ENCODE results near the gene TMPRSS9. TPM values are rescaled to one million over a fixed set of nuclear protein-coding genes. Genes with fewer than 3 reads are reported as not detected.

The TMPRSS9 gene
- total RNA-seq = 7.5 TPM

- DNase-seq (ENCODE audit: low spot score) = no peak
- no peak for ATAC-seq
Measured at GRCh38 chr19:2359992-2360685, at the start of gene TMPRSS9. TMPRSS9 (plus strand) TSS chr19:2360265; CDS start chr19:2389786, 29,521 bp downstream.

- ATAC-seq (no peak), DNase-seq (ENCODE audit: low spot score) (no peak)
Measured at GRCh38 chr19:2311093-2311492, 49.0 kb upstream of the TMPRSS9 start.

GRCh38 chr19:2312820-2313501 is 47.1 kb upstream of the TMPRSS9 start:
- no peak for ATAC-seq
- DNase-seq (ENCODE audit: low spot score) = no peak

- no peak for ATAC-seq
- DNase-seq (ENCODE audit: low spot score) = no peak
Measured at GRCh38 chr19:2315121-2315817, 44.8 kb upstream of the TMPRSS9 start.

GRCh38 chr19:2315818-2316353 is 44.2 kb upstream of the TMPRSS9 start:
- ATAC-seq = peak; percentile 96

GRCh38 chr19:2317300-2317699 is 42.8 kb upstream of the TMPRSS9 start:
- ATAC-seq = no peak

More at GRCh38 chr19:2315818-2316353, 44.2 kb upstream of the TMPRSS9 start:
- peak; percentile 67 for DNase-seq (ENCODE audit: low spot score)

GRCh38 chr19:2317756-2318155 is 42.3 kb upstream of the TMPRSS9 start:
- ATAC-seq = no peak
- DNase-seq (ENCODE audit: low spot score) = no peak

More at GRCh38 chr19:2317300-2317699, 42.8 kb upstream of the TMPRSS9 start:
- DNase-seq (ENCODE audit: low spot score) = no peak

GRCh38 chr19:2318923-2319322 is 41.1 kb upstream of the TMPRSS9 start:
- DNase-seq (ENCODE audit: low spot score) = no peak
- ATAC-seq = no peak

GRCh38 chr19:2319551-2319950 is 40.5 kb upstream of the TMPRSS9 start:
- ATAC-seq (no peak), DNase-seq (ENCODE audit: low spot score) (no peak)

- ATAC-seq (no peak), DNase-seq (ENCODE audit: low spot score) (no peak)
Measured at GRCh38 chr19:2320049-2320448, 40.0 kb upstream of the TMPRSS9 start.

GRCh38 chr19:2320939-2321338 is 39.1 kb upstream of the TMPRSS9 start:
- DNase-seq (ENCODE audit: low spot score) = no peak
- ATAC-seq = no peak

GRCh38 chr19:2321565-2322283 is 38.3 kb upstream of the TMPRSS9 start:
- ATAC-seq (no peak), DNase-seq (ENCODE audit: low spot score) (no peak)

GRCh38 chr19:2323707-2324106 is 36.4 kb upstream of the TMPRSS9 start:
- ATAC-seq (no peak), DNase-seq (ENCODE audit: low spot score) (no peak)

GRCh38 chr19:2324220-2324948 is 35.7 kb upstream of the TMPRSS9 start:
- ATAC-seq = no peak
- DNase-seq (ENCODE audit: low spot score) = no peak

- DNase-seq (ENCODE audit: low spot score) = no peak
Measured at GRCh38 chr19:2325281-2326046, 34.6 kb upstream of the TMPRSS9 start.

GRCh38 chr19:2326699-2327360 is 33.2 kb upstream of the TMPRSS9 start:
- ATAC-seq (no peak), DNase-seq (ENCODE audit: low spot score) (no peak)

More at GRCh38 chr19:2325281-2326046, 34.6 kb upstream of the TMPRSS9 start:
- ATAC-seq = no peak

- peak; percentile 13 for ATAC-seq
- DNase-seq (ENCODE audit: low spot score) = no peak
Measured at GRCh38 chr19:2327773-2328400, 32.2 kb upstream of the TMPRSS9 start.

- ATAC-seq = peak; percentile 90
Measured at GRCh38 chr19:2328401-2329148, 31.5 kb upstream of the TMPRSS9 start, which contains the start of the genes LSM7 and SPPL2B. LSM7 (minus strand) TSS chr19:2328586; CDS start chr19:2328566, 20 bp downstream. SPPL2B (plus strand) TSS chr19:2328684; CDS start chr19:2328710, 26 bp downstream.

More at GRCh38 chr19:2328401-2329148, 31.5 kb upstream of the TMPRSS9 start, which contains the start of the genes LSM7 and SPPL2B:
- DNase-seq (ENCODE audit: low spot score) = peak; percentile 93

Data from left lobe of liver (tissue), 2 donors.